Measurements from ENCODE around the gene LAPTM4A. TPM values are rescaled to one million over a fixed set of nuclear protein-coding genes. Genes with fewer than 3 reads are reported as not detected.

The LAPTM4A gene
- total RNA-seq, 1 experiment from 2014 or later, result 131 TPM

- peaks cover 10% of the 10 kb centered on the region for H3K27me3 Mint-ChIP-seq (ENCODE audit: low read depth)
- no peaks in the 10 kb centered on the region for H3K27me3 ChIP-seq (ENCODE audit: insufficient read depth, low read length)
Measured at GRCh38 chr2:20052229-20052851, 912 bp upstream of the LAPTM4A start.

More at GRCh38 chr2:20052229-20052851, 912 bp upstream of the LAPTM4A start:
- Histone ChIP-seq H3K79me1 (ENCODE audit: insufficient read depth, low read depth, low read length, poor library complexity, severe bottlenecking) (no peaks in the 10 kb centered on the region), H2AK5ac (ENCODE audit: insufficient read length, low read length) (no peak overlapping the region), H2BK5ac (ENCODE audit: insufficient read length, low read length) (no peak overlapping the region), H3K56ac (ENCODE audit: insufficient read length, low read depth, low read length) (no peak overlapping the region), H2BK120ac (ENCODE audit: low read depth, low read length, poor library complexity, severe bottlenecking) (no peak overlapping the region), H4K5ac (ENCODE audit: insufficient read length, low read depth, low read length) (no peak overlapping the region), H3K23me2 (ENCODE audit: insufficient read length, low read depth, low read length, poor library complexity, severe bottlenecking) (peaks cover 8% of the 10 kb centered on the region), H4K8ac (replicated peaks; ENCODE audit: insufficient read length, low read depth, low read length) (no peak overlapping the region), H3K79me2 (ENCODE audit: insufficient read depth, low read length) (peaks cover 21% of the 10 kb centered on the region; the same call in 1 of the 2 replicates), H2BK20ac (ENCODE audit: low read depth, low read length, poor library complexity, severe bottlenecking) (no peak overlapping the region), H3K27ac (ENCODE audit: insufficient read length, low read depth, low read length) (peak overlapping the region; percentile 82), H3K23ac (ENCODE audit: insufficient read length, low read depth, low read length) (no peak overlapping the region), H2AFZ (ENCODE audit: low read length) (no peak overlapping the region), H3K4me2 (ENCODE audit: insufficient read depth, insufficient read length, low read length) (peak overlapping the region; percentile 57), H3T11ph (ENCODE audit: low read length) (peak overlapping the region; percentile 85), H2BK15ac (ENCODE audit: low read depth, low read length) (no peak overlapping the region), H3K4me1 (ENCODE audit: insufficient read depth, low read length) (no peaks in the 10 kb centered on the region; the same call in none of the 2 replicates), H3K4ac (ENCODE audit: low read depth, low read length) (no peak overlapping the region), H3K9ac (ENCODE audit: extremely low read depth, insufficient read length, low read length) (peak overlapping the region; percentile 79), H3K14ac (ENCODE audit: insufficient read depth, low read length) (no peak overlapping the region), H3K18ac (ENCODE audit: insufficient read length, low read depth, low read length) (peak overlapping the region; percentile 39), H3K9me3 (ENCODE audit: control insufficient read depth, low read depth, low read length) (no peaks in the 10 kb centered on the region), H4K91ac (ENCODE audit: insufficient read length, low read depth, low read length) (no peak overlapping the region), H4K20me1 (ENCODE audit: control insufficient read depth, insufficient read depth, insufficient read length) (no peaks in the 10 kb centered on the region), H2BK12ac (ENCODE audit: insufficient read length, low read depth, low read length) (no peak overlapping the region)
- no peak overlapping the region for H3K27ac Mint-ChIP-seq
- DNase-seq, result no peak
- peaks cover 0 to 4% (median 2%) of the 10 kb centered on the region in 3 experiments; a peak in 3 of 7 replicates for H3K36me3 Mint-ChIP-seq (ENCODE audit: insufficient read depth in 1 of 3, low read depth in 3 of 3)
- no peak overlapping the region for H3K4me3 Mint-ChIP-seq
- TF ChIP-seq, protein P1, sequence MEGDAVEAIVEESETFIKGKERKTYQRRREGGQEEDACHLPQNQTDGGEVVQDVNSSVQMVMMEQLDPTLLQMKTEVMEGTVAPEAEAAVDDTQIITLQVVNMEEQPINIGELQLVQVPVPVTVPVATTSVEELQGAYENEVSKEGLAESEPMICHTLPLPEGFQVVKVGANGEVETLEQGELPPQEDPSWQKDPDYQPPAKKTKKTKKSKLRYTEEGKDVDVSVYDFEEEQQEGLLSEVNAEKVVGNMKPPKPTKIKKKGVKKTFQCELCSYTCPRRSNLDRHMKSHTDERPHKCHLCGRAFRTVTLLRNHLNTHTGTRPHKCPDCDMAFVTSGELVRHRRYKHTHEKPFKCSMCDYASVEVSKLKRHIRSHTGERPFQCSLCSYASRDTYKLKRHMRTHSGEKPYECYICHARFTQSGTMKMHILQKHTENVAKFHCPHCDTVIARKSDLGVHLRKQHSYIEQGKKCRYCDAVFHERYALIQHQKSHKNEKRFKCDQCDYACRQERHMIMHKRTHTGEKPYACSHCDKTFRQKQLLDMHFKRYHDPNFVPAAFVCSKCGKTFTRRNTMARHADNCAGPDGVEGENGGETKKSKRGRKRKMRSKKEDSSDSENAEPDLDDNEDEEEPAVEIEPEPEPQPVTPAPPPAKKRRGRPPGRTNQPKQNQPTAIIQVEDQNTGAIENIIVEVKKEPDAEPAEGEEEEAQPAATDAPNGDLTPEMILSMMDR (conservative IDR thresholded peaks at IDR 0.05), result no peak
- no peaks in the 10 kb centered on the region for H3K9me3 Mint-ChIP-seq
- no CpG with 5 or more reads among the region's 10 CpGs for WGBS (ENCODE audit: extremely low coverage, insufficient read length, low lambda C conversion rate)
- peaks cover 20 to 28% of the 10 kb centered on the region in 2 experiments for H3K4me1 Mint-ChIP-seq

All from H9 (cell line).